GM10266 (cell line): ENCODE measurements around the gene BCL11A.

Experiments used
- DNase-seq: peaks from one replicate; pipeline ENCODE4 v3.0.0; 2012; ENCODE audit errors: extremely low spot score
- TF ChIP-seq, protein P1 (sequence below): IDR thresholded peaks from 2 replicates; pipeline ENCODE4 v1.5.1; 2012; ENCODE audit warnings: mild to moderate bottlenecking, low read depth; ENCODE audit not compliant: control insufficient read depth, insufficient read depth; ENCODE audit errors: missing control alignments

The BCL11A gene

DNA sequence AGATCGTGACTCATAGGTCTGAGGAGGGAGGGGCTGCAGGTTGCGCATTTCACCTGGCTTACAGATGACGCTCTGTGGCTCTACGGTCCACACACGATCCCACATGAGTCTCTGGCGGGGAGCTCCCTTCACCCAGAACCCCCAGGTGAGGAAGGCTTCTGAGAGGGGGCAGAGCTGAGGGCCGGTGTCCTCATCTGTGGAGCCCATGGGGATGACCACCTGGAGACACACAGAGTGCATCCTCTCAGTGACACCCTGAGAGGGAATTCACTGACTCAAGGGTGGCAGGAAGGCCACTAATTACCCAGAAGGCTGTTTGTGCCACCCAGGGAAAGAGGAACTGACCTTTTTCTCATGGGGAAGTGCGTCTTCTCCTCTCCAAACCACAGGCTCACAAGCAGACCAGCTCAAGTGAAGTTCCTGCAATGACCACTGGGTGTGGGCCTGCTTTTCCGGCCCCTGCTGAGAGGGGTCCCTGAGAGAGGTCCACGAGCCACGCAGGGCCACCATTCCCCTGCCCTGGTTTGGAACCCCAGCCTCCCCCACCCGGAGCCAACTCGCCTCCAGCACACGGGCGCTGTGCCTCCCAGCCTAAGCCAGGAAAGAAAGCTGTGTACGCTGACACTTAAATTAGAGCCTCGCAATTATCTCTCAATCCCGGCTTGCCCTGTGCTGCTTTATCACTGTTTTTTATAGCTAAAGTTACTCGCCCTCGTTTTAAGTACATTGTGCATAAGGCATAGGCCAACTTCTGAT, 114.1 kb downstream of the BCL11A start:
- peak; percentile 77 for DNase-seq
- TF ChIP-seq, protein P1, sequence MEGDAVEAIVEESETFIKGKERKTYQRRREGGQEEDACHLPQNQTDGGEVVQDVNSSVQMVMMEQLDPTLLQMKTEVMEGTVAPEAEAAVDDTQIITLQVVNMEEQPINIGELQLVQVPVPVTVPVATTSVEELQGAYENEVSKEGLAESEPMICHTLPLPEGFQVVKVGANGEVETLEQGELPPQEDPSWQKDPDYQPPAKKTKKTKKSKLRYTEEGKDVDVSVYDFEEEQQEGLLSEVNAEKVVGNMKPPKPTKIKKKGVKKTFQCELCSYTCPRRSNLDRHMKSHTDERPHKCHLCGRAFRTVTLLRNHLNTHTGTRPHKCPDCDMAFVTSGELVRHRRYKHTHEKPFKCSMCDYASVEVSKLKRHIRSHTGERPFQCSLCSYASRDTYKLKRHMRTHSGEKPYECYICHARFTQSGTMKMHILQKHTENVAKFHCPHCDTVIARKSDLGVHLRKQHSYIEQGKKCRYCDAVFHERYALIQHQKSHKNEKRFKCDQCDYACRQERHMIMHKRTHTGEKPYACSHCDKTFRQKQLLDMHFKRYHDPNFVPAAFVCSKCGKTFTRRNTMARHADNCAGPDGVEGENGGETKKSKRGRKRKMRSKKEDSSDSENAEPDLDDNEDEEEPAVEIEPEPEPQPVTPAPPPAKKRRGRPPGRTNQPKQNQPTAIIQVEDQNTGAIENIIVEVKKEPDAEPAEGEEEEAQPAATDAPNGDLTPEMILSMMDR, result peak; percentile 65

GRCh38 chr2:60438653-60439052, 114.8 kb downstream of the BCL11A start:
- no peak for DNase-seq
- TF ChIP-seq, protein P1, result no peak

DNA sequence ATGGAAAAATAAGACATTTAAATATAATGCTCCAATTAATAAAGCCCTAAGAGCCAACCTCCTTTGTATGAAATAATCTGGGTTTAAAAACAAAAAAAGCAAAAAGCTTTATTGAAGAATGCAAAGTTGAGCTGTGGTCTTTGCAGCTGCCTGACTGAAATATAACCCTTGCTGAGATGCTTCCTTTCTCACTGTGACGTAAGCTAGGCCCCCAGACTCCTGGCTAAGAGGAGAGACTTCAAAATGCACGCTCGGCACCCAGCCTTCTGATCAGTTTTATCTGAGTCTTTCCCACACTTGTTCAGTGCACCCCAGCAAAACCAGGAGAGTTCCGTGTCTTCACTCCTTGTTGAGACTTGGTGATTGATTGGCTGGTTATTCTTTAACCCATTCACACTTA, 115.3 kb downstream of the BCL11A start:
- TF ChIP-seq, protein P1, result no peak
- no peak for DNase-seq

DNA sequence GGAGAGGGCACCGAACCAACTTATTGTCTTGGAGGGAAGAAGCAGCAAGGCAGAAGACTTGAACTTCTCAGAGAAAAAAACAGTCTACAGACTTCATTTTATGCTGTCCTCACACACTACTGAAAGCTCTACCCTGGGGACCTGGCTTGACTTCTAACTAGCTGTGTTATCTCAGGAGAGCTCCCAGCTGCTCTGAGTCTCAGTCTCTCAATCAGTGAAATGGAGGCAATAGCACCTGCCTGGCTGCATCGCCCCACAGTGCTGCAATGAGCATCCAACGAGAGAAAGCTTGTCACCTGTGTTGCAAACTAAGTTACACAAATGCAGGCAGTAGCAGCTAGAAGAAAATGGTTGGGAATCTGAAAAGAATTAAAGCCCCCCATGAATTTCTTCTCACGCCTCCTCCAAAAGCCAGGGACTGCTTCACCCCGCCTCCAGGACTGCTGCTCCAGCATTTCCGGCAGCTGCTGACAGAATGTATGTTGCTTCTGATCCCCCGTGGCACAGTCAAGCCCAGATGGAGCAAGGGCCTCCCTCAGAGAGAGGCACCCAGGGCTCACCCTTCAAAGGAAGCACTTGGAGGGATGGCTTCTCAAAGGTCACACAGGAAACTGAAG, 116.3 kb downstream of the BCL11A start:
- TF ChIP-seq, protein P1, result no peak
- DNase-seq, result no peak

DNA sequence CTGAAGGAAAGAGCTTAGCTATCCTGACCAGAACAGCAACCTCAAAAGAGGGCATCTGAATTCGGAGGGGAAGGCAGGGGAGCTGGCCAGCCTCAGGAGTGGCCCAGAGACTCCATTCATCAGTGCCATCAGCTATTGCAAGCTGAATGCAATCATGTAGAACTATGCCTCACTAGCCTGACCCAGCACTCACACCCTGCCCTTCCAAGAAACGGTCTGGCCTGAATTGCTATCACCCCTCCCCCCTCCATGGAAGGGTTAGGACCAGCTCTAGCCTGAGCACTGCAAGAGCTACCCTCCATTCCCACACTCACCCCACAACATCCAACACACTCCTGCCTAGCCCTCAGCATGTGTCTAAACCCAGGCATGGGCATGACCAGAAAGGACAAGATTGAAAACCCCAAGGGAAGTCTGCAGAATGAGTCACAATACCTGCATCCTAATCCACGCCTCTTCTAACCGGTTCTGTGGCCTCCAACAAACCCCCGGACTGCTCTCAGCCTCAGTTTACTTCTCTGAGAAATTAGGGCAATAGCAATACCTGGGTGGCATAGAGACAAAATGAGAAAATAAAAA, 120.3 kb downstream of the BCL11A start:
- no peak for DNase-seq
- TF ChIP-seq, protein P1, result no peak

DNA sequence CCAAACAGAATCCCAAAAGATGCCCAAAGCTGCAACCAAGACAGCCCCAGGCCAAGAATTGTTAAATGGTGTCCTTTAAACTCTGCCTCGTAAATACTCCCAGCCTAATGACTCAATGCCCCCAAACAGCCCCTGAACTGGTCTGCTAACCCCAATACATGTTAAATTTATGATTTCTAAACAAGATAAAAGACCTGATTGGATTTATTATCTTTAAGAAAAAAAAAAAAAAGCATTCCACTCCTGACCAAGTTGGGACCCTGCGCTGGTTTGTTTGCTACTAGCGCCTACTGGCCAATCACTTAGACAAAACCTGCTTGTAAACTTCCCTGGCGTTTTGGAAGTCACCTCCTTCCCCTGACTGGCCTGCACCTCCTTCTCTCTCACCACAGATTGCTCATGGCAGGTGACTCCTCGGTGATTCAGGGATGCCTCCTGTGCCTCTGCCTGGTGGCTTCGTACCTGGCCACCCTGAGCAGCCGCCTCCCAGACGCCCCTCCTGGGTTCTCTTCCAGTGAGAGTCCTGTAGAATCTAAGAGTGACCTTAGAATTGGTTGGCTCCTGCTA, 121.3 kb downstream of the BCL11A start:
- TF ChIP-seq, protein P1, result no peak
- DNase-seq, result no peak

DNA sequence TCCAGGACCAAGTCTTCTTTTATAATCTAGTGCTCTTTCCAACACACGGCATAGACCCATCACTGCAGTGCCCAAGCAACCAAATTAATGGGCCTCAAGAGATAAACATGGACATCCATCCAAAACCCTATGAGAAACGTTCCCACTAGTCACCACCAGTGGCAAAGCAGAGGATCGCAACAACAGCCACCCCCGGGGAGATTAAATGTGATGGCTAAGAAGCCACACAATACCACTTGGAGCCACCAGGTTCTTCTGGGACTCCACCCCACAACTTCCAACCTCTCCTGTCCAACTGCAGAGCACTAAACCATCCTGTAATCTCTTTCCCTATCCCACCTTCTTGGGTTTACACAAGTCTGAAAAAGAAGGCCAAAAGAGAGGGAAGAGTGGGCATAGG, 123.8 kb downstream of the BCL11A start:
- no peak for DNase-seq
- TF ChIP-seq, protein P1, result no peak
